ENCODE measurements around the gene TPCN2.

TPCN2 gene

GRCh38 chr11:69064394-69064957 is 15.7 kb downstream of the TPCN2 start:
- TF ChIP-seq CTCF (IDR thresholded peaks at IDR 0.05; ENCODE audit: low read depth, low read length, missing control alignments): no peak
- DNase-seq (ENCODE audit: low read depth): no peak
- H3K4me3 ChIP-seq (ENCODE audit: low read depth, low read length): no peak overlapping the region
- in situ Hi-C loops (cut with HindIII; ENCODE audit: low sequenced_read_pairs): no loop called here

- H3K4me3 ChIP-seq (ENCODE audit: low read depth, low read length): no peak overlapping the region
- DNase-seq (ENCODE audit: low read depth): no peak
- no peak for TF ChIP-seq CTCF (IDR thresholded peaks at IDR 0.05; ENCODE audit: low read depth, low read length, missing control alignments)
- in situ Hi-C loops (cut with HindIII; ENCODE audit: low sequenced_read_pairs): no loop called here
Observed at GRCh38 chr11:69065147-69065710, 16.5 kb downstream of the TPCN2 start.

GRCh38 chr11:69066122-69067112 is 17.7 kb downstream of the TPCN2 start:
- no peak for TF ChIP-seq CTCF (IDR thresholded peaks at IDR 0.05; ENCODE audit: low read depth, low read length, missing control alignments)
- in situ Hi-C loops (cut with HindIII; ENCODE audit: low sequenced_read_pairs): no loop called here
- H3K4me3 ChIP-seq (ENCODE audit: low read depth, low read length): no peak overlapping the region
- DNase-seq (ENCODE audit: low read depth): no peak

- no peak for TF ChIP-seq CTCF (IDR thresholded peaks at IDR 0.05; ENCODE audit: low read depth, low read length, missing control alignments)
- no peak overlapping the region for H3K4me3 ChIP-seq (ENCODE audit: low read depth, low read length)
- DNase-seq (ENCODE audit: low read depth): no peak
- in situ Hi-C loops (cut with HindIII; ENCODE audit: low sequenced_read_pairs): no loop called here
Observed at GRCh38 chr11:69067200-69067599, 18.5 kb downstream of the TPCN2 start.

GRCh38 chr11:69071086-69071800 is 22.5 kb downstream of the TPCN2 start:
- no peak for DNase-seq (ENCODE audit: low read depth)
- no peak overlapping the region for H3K4me3 ChIP-seq (ENCODE audit: low read depth, low read length)
- no peak for TF ChIP-seq CTCF (IDR thresholded peaks at IDR 0.05; ENCODE audit: low read depth, low read length, missing control alignments)
- in situ Hi-C loops (cut with HindIII; ENCODE audit: low sequenced_read_pairs): no loop called here

- no peak for TF ChIP-seq CTCF (IDR thresholded peaks at IDR 0.05; ENCODE audit: low read depth, low read length, missing control alignments)
- H3K4me3 ChIP-seq (ENCODE audit: low read depth, low read length): no peak overlapping the region
- in situ Hi-C loops (cut with HindIII; ENCODE audit: low sequenced_read_pairs): no loop called here
- no peak for DNase-seq (ENCODE audit: low read depth)
Observed at GRCh38 chr11:69071956-69072355, 23.2 kb downstream of the TPCN2 start.
